ENCODE data around the gene FSTL4. TPM values are rescaled to one million over a fixed set of nuclear protein-coding genes. Genes with fewer than 3 reads are reported as not detected.

FSTL4 gene
- total RNA-seq, 4 donors from 2014 or later: 0.41 TPM; not detected in 3

DNA sequence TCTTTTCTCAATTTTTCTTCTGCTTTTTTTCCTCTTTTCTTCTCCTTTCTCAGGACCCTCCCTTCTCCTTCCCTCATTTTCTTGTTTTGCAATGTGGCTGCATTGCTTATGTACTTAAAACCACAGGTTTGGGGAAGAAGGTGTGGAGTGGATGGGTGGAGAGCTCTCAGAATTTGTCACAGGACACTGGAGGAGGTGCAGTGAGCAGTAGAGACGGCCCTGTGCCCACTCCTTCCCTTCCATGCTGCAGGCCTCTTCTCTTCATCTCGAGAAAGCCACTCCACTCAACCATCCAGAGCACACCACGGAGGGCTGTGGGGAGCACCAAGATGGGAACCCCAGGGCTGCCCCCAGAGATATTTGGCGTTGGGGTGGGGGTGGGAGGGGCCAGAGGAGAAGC lies 92.3 kb downstream of the FSTL4 start:
- H3K27me3 ChIP-seq: no peaks in the 10 kb centered on the region
- TF ChIP-seq, protein P1, sequence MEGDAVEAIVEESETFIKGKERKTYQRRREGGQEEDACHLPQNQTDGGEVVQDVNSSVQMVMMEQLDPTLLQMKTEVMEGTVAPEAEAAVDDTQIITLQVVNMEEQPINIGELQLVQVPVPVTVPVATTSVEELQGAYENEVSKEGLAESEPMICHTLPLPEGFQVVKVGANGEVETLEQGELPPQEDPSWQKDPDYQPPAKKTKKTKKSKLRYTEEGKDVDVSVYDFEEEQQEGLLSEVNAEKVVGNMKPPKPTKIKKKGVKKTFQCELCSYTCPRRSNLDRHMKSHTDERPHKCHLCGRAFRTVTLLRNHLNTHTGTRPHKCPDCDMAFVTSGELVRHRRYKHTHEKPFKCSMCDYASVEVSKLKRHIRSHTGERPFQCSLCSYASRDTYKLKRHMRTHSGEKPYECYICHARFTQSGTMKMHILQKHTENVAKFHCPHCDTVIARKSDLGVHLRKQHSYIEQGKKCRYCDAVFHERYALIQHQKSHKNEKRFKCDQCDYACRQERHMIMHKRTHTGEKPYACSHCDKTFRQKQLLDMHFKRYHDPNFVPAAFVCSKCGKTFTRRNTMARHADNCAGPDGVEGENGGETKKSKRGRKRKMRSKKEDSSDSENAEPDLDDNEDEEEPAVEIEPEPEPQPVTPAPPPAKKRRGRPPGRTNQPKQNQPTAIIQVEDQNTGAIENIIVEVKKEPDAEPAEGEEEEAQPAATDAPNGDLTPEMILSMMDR (IDR thresholded peaks at IDR 0.05): no peak
- no peak for TF ChIP-seq POLR2A (IDR thresholded peaks at IDR 0.05)

DNA sequence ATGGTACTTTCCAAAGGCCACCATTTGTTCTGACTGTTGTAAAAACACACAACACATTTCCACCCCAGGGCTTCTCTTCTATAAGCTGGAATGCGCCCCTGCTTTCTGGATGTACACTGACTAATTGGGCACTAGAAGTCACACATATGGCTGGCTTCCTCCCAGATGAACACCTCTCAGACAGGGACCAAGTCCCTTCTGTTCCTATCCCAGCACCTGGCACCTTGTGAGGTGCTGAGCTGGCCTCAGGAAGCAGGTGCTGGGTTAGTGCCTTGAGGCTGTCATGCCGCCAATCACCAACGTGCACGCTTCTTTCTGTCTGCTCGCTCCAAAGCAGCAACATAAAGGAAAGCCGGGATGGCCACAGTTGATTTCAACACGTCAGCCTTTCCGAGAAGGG lies 93.2 kb downstream of the FSTL4 start:
- Histone ChIP-seq H3K27ac (no peak overlapping the region), H3K4me1 (no peaks in the 10 kb centered on the region), H3K27me3 (no peaks in the 10 kb centered on the region), H3K9me3 (no peaks in the 10 kb centered on the region), H3K4me3 (no peak overlapping the region), H3K36me3 (no peaks in the 10 kb centered on the region)
- TF ChIP-seq POLR2A (IDR thresholded peaks at IDR 0.05): no peak
- TF ChIP-seq, protein P1 (IDR thresholded peaks at IDR 0.05): no peak
- intact Hi-C loops (cut with DNase I; ENCODE audit: low total_unique reads): no loop called here
- no peak for DNase-seq

More for the DNA sequence above, 92.3 kb downstream of the FSTL4 start:
- no peaks in the 10 kb centered on the region for H3K36me3 ChIP-seq
- intact Hi-C loops (cut with DNase I; ENCODE audit: low total_unique reads): no loop called here
- H3K4me3 ChIP-seq: no peak overlapping the region
- DNase-seq: no peak
- no peaks in the 10 kb centered on the region for H3K4me1 ChIP-seq
- no peaks in the 10 kb centered on the region for H3K9me3 ChIP-seq
- no peak overlapping the region for H3K27ac ChIP-seq

DNA sequence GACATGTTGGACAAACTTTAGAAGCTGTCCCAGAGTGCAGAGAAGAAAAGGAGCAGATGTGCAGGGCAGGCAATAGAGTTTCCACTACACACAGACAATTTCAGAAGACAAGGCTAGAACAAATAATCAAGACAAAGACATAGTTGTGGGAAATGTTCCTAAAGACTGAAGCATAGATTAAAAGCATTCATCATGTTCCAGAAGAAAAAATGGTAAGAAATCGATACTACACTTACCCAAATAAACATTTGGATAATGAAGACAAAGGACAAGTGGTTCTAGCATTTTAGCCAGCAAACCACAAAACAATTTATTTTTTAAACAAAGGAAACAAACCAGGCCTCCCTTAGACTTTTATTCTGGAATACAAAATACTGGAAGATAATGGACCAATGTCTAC lies 97.9 kb downstream of the FSTL4 start:
- Histone ChIP-seq H3K27me3 (no peaks in the 10 kb centered on the region), H3K9me3 (no peaks in the 10 kb centered on the region), H3K36me3 (no peaks in the 10 kb centered on the region), H3K27ac (no peak overlapping the region), H3K4me3 (no peak overlapping the region), H3K4me1 (no peaks in the 10 kb centered on the region)
- DNase-seq: no peak
- TF ChIP-seq, protein P1 (IDR thresholded peaks at IDR 0.05): no peak
- no peak for TF ChIP-seq POLR2A (IDR thresholded peaks at IDR 0.05)
- intact Hi-C loops (cut with DNase I; ENCODE audit: low total_unique reads): no loop called here

DNA sequence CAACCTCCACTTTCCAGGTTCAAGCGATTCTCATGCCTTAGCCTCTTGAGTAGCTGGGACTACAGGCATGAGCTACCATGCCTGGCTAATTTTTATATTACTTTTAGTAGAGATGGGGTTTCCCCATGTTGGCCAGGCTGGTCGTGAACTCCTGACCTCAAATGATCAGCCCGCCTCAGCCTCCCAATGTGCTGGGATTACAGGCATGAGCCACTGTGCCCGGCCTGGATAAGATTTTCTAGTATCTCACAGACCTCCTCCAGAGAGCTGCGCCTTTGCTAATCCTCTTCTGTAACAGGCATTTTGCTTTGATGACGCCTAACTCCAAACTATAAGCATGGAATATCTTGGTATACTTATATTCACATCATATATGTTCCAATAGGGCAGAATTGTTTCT lies 99.4 kb downstream of the FSTL4 start:
- Histone ChIP-seq H3K36me3 (no peaks in the 10 kb centered on the region), H3K9me3 (no peaks in the 10 kb centered on the region), H3K27ac (no peak overlapping the region), H3K27me3 (no peaks in the 10 kb centered on the region), H3K4me3 (no peak overlapping the region), H3K4me1 (no peaks in the 10 kb centered on the region)
- intact Hi-C loops (cut with DNase I; ENCODE audit: low total_unique reads): no loop called here
- no peak for DNase-seq
- TF ChIP-seq POLR2A (IDR thresholded peaks at IDR 0.05): no peak
- TF ChIP-seq, protein P1 (IDR thresholded peaks at IDR 0.05): no peak

DNA sequence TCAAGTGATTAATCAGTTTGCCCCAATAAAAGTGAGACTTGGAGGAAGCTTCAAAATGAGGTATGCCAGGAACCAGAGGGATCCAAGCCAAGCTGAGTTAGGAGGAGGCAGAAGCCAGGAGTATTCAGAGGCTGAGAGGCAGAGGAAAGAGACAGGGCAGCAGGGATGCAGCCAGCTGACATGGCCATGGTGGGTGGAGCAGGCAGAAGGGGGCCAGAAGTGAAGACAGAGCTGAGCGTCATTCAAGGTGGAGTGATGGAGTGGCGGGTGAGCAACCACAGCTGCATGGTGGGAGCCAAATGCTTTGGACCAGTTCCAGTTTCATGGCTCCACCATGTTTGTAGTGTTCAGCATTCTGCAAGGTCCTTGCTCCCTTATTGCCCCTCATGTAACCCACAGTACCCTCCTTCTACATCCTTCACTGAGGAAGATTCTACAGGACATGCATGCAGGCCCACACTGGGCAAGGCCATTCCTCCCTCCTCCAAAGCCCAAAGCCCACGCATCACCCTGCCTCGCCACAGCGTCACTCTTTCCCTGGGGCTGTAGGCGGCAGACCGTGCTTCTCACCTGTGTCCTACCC lies 100.6 kb downstream of the FSTL4 start:
- Histone ChIP-seq H3K9me3 (no peaks in the 10 kb centered on the region), H3K4me3 (no peak overlapping the region), H3K36me3 (no peaks in the 10 kb centered on the region), H3K27ac (no peak overlapping the region), H3K4me1 (no peaks in the 10 kb centered on the region), H3K27me3 (no peaks in the 10 kb centered on the region)
- intact Hi-C loops (cut with DNase I; ENCODE audit: low total_unique reads): no loop called here
- TF ChIP-seq, protein P1 (IDR thresholded peaks at IDR 0.05): no peak
- TF ChIP-seq POLR2A (IDR thresholded peaks at IDR 0.05): no peak
- DNase-seq: no peak

All from uterus (tissue), 4 donors.